Measurements from ENCODE around the gene TUBB1. TPM values are rescaled to one million over a fixed set of nuclear protein-coding genes. Genes with fewer than 3 reads are reported as not detected.

Gene TUBB1
- total RNA-seq, 4 donors from 2014 or later = under 0.01 to 0.83 TPM; not detected in 2

DNA sequence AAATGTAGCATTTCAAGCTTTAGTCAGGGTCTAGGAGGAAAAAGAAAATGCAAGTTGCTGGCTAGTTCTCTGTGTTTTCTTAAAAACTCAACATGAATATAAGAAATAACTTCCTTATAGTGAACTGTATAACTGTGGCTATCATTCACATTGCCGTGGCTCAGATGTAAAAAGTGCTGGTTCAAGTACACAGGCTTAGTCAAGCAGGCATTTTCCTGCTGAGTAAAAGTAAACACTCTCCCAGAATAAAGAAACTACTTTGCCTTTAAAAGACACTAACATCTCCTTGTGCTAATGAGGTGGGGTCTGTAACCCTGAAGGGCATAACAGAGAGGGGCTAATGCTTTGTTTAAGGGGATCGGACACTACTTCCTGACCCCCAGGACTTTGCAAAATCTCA lies 9.6 kb downstream of the TUBB1 start:
- no peak for TF ChIP-seq EP300 (IDR thresholded peaks at IDR 0.05)
- TF ChIP-seq POLR2A (IDR thresholded peaks at IDR 0.05; ENCODE audit: low read depth) = no peak
- TF ChIP-seq CTCF (IDR thresholded peaks at IDR 0.05) = no peak
- TF ChIP-seq POLR2AphosphoS5 (IDR thresholded peaks at IDR 0.05) = no peak
- Histone ChIP-seq H3K4me1 (peaks cover 39 to 63% (median 60%) of the 10 kb centered on the region in 4 donors), H3K36me3 (peaks cover 23 to 70% (median 50%) of the 10 kb centered on the region in 4 donors), H3K4me3 (peak overlapping the region; percentile 6 to 26 (median 7)), H3K9me3 (no peaks in the 10 kb centered on the region), H3K27me3 (no peaks in the 10 kb centered on the region), H3K27ac (replicated peaks in 1 of 4) (no peak overlapping the region)
- intact Hi-C loops (cut with DNase I) = no loop called here
- no peak for DNase-seq (ENCODE audit: extremely low spot score)
- WGBS = 31% methylated on average over 2 of the region's 2 CpGs

- Histone ChIP-seq H3K36me3 (peaks cover 18 to 67% (median 47%) of the 10 kb centered on the region in 4 donors), H3K4me3 (peak overlapping the region; percentile 79 to 89 (median 86)), H3K4me1 (peaks cover 39 to 63% (median 60%) of the 10 kb centered on the region in 4 donors), H3K27ac (replicated peaks in 1 of 4) (peak overlapping the region; percentile 87 to 93 (median 90)), H3K27me3 (no peaks in the 10 kb centered on the region), H3K9me3 (no peaks in the 10 kb centered on the region)
- peak; percentile 31 for DNase-seq (ENCODE audit: extremely low spot score)
- no peak for TF ChIP-seq POLR2A (IDR thresholded peaks at IDR 0.05; ENCODE audit: low read depth)
- no peak for TF ChIP-seq CTCF (IDR thresholded peaks at IDR 0.05)
- TF ChIP-seq EP300 (IDR thresholded peaks at IDR 0.05) = no peak
- no peak for TF ChIP-seq POLR2AphosphoS5 (IDR thresholded peaks at IDR 0.05)
- intact Hi-C loops (cut with DNase I) = loop anchor here (5.0 to 10.0 kb wide), 3 partner anchors 49 to 726 kb away; partner anchors contain the start of genes NELFCD and RAB22A
- 78% methylated on average over 7 of the region's 7 CpGs for WGBS
Observed at GRCh38 chr20:59030911-59031563, 11.8 kb downstream of the TUBB1 start.

GRCh38 chr20:59031564-59032022 lies 12.4 kb downstream of the TUBB1 start:
- no peaks in the 10 kb centered on the region for H3K9me3 ChIP-seq
- no peaks in the 10 kb centered on the region for H3K27me3 ChIP-seq
- 21% methylated on average over 13 of the region's 13 CpGs for WGBS
- TF ChIP-seq POLR2AphosphoS5 (IDR thresholded peaks at IDR 0.05) = no peak
- no peak for TF ChIP-seq CTCF (IDR thresholded peaks at IDR 0.05)
- no peak for TF ChIP-seq POLR2A (IDR thresholded peaks at IDR 0.05; ENCODE audit: low read depth)
- TF ChIP-seq EP300 (IDR thresholded peaks at IDR 0.05) = no peak
- H3K4me3 ChIP-seq = peak overlapping the region; percentile 79 to 89 (median 86)
- H3K4me1 ChIP-seq = peaks cover 39 to 60% (median 56%) of the 10 kb centered on the region in 4 donors
- intact Hi-C loops (cut with DNase I) = loop anchor here (5.0 to 10.0 kb wide), 3 partner anchors 49 to 727 kb away; partner anchors contain the start of genes NELFCD and RAB22A
- DNase-seq (ENCODE audit: extremely low spot score) = no peak
- H3K36me3 ChIP-seq = peaks cover 23 to 67% (median 48%) of the 10 kb centered on the region in 4 donors
- H3K27ac ChIP-seq (replicated peaks in 1 of 4) = peak overlapping the region; percentile 87 to 93 (median 90)

DNA sequence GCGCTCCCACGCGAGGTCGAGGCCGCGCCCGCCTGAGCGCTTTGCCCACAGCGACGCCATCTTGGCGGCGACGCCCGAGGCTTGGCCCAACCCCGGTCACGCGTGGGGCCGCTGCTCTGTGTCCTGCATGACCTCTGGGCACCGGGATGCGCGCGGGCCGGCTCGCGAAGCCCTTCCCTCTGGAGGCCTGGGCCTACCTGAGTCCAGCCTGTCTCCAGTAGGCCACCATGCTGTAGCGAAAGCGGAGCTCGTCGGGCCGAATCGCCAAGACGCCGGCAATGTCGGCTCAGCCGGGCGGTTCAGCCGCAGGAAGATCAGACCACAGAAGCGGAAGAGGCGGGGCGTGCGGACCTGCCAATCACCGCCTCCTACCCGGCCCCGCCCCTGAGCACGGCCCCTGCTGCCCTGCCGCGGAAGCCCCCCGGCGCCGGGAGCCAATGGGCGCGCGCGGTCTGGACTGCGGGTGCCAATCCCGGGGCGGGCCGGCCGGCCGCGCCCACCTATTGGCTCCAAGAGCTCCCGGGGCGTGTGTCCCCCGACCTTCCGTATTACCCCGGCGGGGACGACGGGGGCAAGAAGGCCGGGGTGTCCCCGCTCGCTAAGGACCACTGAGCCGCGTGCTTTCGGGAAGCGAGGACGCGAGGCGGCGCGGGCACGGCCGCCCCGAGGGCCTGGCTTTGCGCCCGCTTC lies 12.9 kb downstream of the TUBB1 start, which contains the start of gene ATP5F1E:
TSS of gene ATP5F1E (minus strand) at position 313 of the 690 bp plus-strand sequence. CDS start at position 229, 84 bp downstream.
- intact Hi-C loops (cut with DNase I) = loop anchor here (5.0 to 10.0 kb wide), 3 partner anchors 50 to 727 kb away; partner anchors contain the start of genes NELFCD and RAB22A
- peak within 1 kb of the TSS; percentile 87 to 93 (median 90) for H3K27ac ChIP-seq (replicated peaks in 1 of 4)
- peaks cover 39 to 54% (median 51%) of the 10 kb centered on the region in 4 donors for H3K4me1 ChIP-seq
- TF ChIP-seq POLR2AphosphoS5 (IDR thresholded peaks at IDR 0.05) = peak; percentile 82 to 97
- no peak for TF ChIP-seq EP300 (IDR thresholded peaks at IDR 0.05)
- peak; percentile 95 for TF ChIP-seq POLR2A (IDR thresholded peaks at IDR 0.05; ENCODE audit: low read depth)
- H3K9me3 ChIP-seq = no peaks in the 10 kb centered on the region
- peak within 1 kb of the TSS; percentile 79 to 89 (median 86) for H3K4me3 ChIP-seq
- peak; percentile 98 for DNase-seq (ENCODE audit: extremely low spot score)
- 0% methylated on average over 2 of the region's 86 CpGs for WGBS
- H3K36me3 ChIP-seq = peaks cover 28 to 67% (median 51%) of the 10 kb centered on the region in 4 donors
- no peaks in the 10 kb centered on the region for H3K27me3 ChIP-seq
